NCI-H510A treated with DMSO at 0.1 percent for 48 hours (cell line): ENCODE data around the gene FAM171A1.
A peak's percentile ranks its signal among the peaks of the same experiment; 100 is the strongest.
"Not testable (repeated sequence)": the region's sequence is repeated elsewhere in the genome, so short reads cannot be mapped to it uniquely, and the experiment has no call there.

ENCODE experiments used
- DNase-seq: peaks from one replicate; lab custom pipeline; 2025; lab: John Stamatoyannopoulos, UW

Gene FAM171A1

DNA sequence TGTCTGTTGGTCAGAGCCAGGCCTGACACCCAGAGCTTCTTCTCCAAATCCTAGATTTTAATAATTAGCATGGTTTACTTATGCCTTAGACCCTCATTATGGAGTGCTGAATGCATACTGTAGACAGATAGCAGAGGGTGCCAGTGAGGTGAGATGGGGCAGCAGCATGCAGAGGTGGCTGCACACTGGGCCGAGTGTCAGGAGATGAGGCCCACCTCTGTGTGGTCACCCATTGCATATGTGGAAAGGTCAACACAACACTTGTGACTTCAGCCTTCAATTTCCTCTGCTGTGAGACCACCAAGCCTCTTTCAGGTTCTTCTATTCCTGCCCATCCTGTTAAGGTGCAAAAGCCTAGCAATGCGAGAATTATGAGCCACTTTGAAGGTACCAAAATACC is 162.9 kb downstream of the FAM171A1 start:
- no peak for DNase-seq

DNA sequence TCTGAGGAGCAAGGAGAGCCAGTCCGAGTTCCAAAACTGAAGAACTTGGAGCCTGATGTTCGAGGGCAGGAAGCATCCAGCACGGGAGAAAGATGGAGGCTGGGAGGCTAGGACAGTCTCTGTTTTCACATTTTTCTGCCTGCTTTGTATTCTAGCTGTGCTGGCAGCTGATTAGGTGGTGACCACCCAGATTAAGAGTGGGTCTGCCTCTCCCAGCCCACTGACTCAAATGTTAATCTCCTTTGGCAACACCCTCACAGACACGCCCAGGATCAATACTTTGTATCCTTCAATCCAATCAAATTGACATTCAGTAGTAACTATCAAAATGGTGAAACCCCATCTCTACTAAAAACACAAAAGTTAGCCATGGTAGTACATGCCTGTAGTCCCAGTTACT is 163.7 kb downstream of the FAM171A1 start:
- not testable (repeated sequence) for DNase-seq

- no peak for DNase-seq
Observed at GRCh38 chr10:15202639-15203038, 168.4 kb downstream of the FAM171A1 start.

GRCh38 chr10:15202301-15202621 is 168.8 kb downstream of the FAM171A1 start:
- not testable (repeated sequence) for DNase-seq

DNA sequence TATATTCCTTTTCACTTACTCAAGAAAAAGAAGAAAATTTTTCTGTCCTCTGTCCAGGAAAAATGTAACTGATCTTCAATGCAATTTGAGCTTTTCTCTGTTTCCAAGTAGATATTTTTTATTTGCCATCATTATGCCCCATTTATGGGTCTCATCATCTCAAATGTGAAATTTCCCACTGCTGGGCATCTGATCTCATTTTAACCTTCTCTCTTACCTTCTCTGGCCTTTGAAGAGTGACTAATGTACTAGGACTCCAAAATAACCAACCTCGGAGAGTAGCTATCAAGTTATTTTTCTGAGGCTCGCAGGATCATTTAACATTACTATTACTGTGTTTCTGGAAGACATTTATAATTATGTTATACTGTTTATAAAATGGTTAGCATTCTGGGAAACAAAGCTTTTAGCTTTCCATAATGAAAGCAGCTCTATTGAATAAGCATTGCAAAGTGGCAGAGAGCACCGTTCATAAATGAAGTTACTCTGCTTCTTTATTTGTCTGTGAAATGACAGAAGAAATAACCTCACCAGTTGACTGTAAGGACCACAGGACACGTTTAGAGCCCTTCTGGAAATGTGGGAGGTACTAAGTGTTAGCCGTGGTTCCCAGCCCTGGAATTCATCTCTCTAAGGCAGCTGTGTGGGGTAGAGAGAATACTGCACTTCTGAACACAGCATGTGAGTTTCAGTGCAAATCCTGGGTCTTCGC is 169.3 kb downstream of the FAM171A1 start:
- DNase-seq, result no peak

GRCh38 chr10:15200626-15201025 is 170.5 kb downstream of the FAM171A1 start:
- no peak for DNase-seq

DNA sequence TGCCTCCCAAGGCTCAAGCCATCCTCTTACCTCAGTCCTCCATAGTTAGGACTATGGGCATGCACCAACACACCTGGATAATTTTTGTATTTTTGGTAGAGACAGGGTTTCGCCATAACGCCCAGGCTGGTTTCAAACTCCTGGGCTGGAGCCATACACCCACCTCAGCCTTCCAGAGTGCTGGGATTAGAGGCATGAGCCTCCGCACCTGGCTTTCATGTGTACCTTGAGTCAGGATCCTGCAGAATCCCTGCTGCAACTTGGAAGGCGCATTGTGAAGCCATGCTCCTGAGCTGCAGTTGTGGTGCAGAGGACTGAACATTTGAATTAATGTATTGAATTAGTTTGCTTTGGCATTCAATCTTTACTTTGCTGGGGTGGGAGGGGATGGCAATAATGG is 173.2 kb downstream of the FAM171A1 start:
- DNase-seq, result no peak

DNA sequence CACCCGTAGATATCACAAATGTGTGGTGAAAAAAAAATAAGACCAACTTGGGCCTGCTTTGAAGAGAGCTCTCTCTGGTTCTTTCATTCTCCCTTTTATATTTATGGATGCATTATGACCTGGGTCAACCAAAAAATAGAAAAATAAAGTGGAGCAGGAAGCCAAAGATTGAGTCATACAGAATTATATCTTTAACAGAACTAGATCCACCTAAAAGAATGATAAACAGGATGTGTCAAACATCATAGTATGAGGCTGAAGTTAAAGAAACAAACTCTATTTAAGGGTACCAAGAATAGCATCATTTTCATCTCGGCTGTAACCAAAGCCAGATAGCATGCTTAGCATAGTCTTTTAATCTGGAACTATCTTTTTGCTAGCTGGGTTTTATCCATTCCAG is 173.8 kb downstream of the FAM171A1 start:
- DNase-seq, result no peak

GRCh38 chr10:15196021-15196834 is 174.9 kb downstream of the FAM171A1 start:
- DNase-seq, result no peak

GRCh38 chr10:15189133-15189885 is 181.8 kb downstream of the FAM171A1 start:
- no peak for DNase-seq

DNA sequence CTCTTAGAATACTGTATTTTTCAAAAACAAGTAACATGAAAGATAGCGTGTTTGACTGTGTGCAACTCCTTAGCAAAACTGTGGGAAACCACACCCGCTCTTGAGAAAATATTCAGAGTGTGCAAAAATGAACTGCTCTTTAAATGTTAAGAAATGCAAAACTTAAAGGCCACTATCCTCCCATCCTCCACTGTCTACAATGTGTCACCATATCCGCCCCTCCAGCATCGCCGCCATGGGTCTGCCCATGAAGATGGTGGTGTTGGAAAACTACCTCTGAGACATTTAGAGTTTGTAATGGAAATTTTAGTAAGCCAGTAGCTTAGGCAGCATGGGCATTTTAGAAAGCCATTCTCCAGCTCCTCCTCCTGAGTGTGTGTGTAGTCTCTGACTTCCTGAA is 182.5 kb downstream of the FAM171A1 start:
- no peak for DNase-seq

DNA sequence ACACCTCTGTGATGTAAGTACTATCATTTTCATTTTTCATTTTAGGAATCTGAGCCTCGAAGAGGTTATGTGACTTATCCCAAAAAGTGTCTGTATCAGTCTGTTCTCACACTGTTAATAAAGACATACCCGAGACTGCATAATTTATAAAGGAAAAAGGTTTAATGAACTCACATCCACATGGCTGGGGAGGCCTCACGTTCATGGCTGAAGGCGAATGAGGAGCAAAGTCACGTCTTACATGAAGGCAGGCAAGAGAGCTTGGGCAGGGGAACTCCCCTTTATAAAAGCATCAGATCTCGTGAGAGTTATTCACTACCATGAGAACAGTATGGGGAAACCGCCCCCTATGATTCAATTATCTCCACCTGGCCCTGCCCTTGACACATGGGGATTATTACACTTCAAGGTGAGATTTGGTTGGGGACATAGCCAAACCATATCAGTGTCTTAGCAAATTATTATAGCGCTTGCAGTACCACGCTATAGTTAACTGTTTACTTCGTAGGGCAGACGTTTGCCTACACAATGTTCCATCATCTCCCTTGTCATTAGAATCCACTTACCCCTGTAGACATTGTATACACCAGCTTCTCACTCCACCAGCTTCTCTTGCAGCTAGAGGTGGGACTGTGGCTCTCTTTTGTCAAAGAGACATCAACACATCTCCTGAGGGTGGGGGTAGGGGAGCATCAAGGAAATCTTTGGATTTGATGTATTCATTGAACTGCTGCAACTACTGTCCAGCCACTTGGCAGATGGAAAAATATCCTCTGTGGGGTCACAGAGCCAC is 187.2 kb downstream of the FAM171A1 start:
- DNase-seq, result no peak

DNA sequence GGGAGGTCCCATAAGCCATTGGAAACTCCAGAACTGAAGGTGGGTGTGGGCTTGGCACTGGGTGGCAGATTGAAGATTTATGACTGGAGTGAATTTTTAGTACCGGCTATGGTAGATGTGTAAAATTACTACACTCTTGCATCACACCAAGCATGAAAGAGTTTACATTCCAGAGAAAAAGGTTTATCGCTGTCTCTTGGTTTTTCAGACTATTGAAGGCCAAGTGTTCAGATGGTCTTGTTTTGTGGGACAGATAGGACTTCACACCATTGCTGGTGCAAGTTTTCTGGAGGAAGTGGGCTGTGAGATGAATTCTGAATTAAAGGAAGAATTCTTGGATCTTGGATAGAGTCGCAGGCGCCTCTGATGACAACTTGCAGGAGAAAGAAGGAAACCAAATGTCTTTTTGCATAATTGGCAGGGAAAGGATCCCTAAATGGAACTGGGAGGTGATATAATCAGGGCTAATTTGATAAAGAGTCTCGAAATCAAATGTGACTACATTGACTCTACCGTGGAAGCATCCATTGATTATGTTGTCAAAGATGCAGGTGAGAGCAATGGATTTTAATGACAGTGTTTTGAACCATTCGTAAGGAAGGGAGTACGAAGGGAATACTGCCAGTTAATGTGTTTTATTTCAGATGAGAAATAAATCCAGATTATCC is 188.4 kb downstream of the FAM171A1 start:
- no peak for DNase-seq

- no peak for DNase-seq
Observed at GRCh38 chr10:15181576-15182156, 189.4 kb downstream of the FAM171A1 start.

DNA sequence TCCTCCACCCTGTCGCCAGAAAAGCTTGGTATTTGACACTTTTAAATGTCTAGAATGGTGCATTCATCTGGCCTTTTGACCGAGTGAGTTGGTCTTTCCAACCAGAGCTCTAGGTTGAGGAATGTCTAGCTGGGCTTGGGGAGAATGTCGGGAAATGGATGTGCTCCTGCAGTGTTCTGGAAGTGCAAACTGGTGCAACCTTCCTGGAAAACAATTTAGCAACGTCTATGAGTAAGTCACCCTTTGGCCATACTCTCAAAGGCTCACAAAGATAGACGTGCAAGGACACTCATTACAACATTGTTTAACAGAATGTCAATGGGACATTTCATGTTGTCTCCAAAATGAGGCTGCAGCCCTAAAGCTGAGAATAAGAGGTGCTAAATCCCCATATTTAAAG is 190.4 kb downstream of the FAM171A1 start:
- no peak for DNase-seq

GRCh38 chr10:15176269-15176668 is 194.8 kb downstream of the FAM171A1 start:
- DNase-seq, result no peak

DNA sequence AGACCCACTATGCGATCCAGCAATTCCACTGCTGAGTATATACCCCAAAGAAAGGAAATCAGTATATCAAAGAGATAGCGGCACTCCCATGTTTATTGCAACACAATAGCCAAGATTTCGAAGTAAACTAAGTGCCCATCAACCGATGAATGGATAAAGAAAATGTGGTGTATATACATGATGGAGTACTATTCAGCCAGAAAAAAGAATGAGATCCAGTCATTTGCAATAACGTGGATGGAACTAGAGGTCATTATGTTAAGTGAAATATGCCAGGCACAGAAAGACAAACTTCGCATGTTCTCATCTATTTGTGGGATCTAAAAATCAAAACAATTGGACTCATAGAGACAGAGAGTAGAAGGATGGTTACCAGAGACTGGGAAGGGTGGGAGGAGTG is 195.5 kb downstream of the FAM171A1 start:
- no peak for DNase-seq

DNA sequence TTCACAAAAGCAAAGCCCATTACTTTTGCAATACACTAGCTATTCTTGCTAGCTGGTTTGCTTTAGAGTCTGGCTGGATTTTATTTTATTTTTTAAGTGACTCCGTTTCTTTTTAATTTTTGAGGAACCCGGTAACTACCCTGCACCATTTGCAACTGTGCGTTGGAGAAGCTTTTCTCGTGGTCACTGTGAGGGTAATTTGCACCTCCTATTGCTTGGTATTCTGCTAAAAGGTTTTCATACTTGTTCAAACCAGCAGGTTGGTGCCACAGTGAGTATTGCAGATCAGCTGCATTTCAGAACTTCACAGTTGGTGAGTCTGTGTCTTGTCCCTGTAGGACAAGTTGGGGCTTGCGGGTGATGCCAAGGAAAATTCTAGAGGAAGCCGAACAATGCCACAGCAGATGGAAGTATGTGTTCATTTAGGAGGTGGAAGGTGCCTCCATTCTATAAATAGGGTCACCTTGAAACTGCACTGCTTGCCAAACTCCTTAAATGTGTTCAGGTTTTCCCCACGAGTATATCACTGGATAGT is 198.7 kb downstream of the FAM171A1 start:
- DNase-seq, result no peak

DNA sequence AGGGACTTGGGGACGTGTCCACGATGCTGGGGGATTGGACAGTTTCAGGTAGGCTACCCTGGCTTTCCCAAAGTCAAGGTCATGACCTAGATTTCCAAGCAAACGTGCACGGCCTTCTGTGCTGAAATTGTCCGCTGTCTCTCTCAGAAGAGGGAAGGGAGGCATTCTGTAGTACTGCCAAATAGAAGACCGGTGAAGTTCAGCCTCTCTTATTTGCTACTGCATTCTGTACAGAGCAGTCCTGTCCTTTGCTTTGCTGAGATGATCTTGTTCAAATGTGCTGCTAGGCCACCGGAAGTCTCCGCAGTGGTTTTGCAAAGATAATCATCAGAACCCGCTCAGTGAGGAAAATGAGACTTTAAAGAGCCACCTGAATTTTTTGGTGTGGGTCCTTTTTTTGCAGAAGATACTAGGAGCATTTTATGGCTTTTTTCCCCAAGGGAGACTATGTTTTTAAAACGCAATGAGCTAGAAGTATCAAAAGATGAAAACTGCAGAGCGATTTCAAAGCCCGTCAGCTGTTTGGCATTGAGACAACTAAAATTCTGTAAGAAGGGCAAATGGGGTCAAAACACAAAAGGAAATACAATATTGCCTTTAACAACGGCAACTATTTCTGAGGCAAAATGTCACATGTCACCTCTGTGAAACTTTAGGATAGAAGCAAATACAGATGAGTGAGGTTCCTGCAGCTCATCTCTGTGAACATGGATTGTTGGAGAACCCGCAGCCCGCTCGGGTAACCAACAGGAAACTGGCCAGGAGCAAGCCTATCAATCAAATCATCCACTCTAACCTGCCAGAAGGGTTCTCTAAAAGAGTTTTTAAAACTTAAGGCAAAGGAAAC is 201.3 kb downstream of the FAM171A1 start:
- peak; percentile 9 for DNase-seq
